Nephron progenitor cell (in vitro differentiated cells): ENCODE measurements around the gene CNRIP1.

Experiments
- DNase-seq: peaks from one replicate; pipeline ENCODE4 v3.0.0; 2021
- H3K27ac Mint-ChIP-seq: 2 replicates; pipeline ENCODE4 v1.8.0; 2021; ENCODE audit warnings: mild to moderate bottlenecking, moderate library complexity, mixed read lengths
- H3K27me3 Mint-ChIP-seq: 2 replicates; pipeline ENCODE4 v1.8.0; 2021; ENCODE audit warnings: mild to moderate bottlenecking, low read depth, mixed read lengths; ENCODE audit not compliant: poor library complexity
- H3K36me3 Mint-ChIP-seq: 2 replicates; pipeline ENCODE4 v1.8.0; 2021; ENCODE audit warnings: low read depth, mixed read lengths
- H3K4me1 Mint-ChIP-seq: 2 replicates; pipeline ENCODE4 v1.8.0; 2021; ENCODE audit warnings: mixed read lengths
- H3K4me3 Mint-ChIP-seq: 2 replicates; pipeline ENCODE4 v1.8.0; 2021; ENCODE audit warnings: mild to moderate bottlenecking, moderate library complexity, mixed read lengths
- H3K9me3 Mint-ChIP-seq: 2 replicates; pipeline ENCODE4 v1.8.0; 2021; ENCODE audit warnings: mild to moderate bottlenecking, moderate library complexity, mixed read lengths
- TF ChIP-seq, protein P1 (sequence below): fragments of 200-600 bp; sonication (generic); IDR thresholded peaks from 2 replicates; pipeline ENCODE4 v1.5.0; 2021; ENCODE audit warnings: antibody characterized with exemption

The CNRIP1 gene

DNA sequence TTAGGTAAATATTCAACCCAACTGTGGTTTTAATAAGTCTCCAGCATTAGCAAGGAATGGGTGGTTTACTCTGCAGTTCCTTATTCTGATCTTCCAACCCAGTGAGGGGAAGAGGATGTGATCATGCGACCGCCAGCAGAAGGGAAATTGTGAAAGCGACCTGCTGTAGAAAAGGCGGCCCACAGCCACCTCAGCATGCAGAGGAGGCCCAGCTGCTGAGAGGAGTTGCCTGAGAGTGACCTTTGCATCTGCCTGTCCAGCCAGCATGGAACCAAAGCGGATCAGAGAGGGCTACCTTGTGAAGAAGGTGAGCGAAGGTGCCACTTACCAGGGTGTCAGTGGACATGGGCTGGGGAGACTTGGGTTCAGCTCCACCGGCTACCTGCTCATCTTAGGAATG lies 45.3 kb upstream of the CNRIP1 start, which contains the start of gene PLEK:
TSS of gene PLEK (plus strand) at position 196 of the 400 bp plus-strand sequence. CDS start at position 266, 70 bp downstream.
- Mint-ChIP-seq H3K27ac (no peak within 1 kb of the TSS), H3K4me3 (no peak within 1 kb of the TSS), H3K27me3 (no peaks in the 10 kb centered on the region), H3K4me1 (peaks cover 13% of the 10 kb centered on the region), H3K36me3 (no peaks in the 10 kb centered on the region), H3K9me3 (peaks cover 10% of the 10 kb centered on the region)
- TF ChIP-seq, protein P1, sequence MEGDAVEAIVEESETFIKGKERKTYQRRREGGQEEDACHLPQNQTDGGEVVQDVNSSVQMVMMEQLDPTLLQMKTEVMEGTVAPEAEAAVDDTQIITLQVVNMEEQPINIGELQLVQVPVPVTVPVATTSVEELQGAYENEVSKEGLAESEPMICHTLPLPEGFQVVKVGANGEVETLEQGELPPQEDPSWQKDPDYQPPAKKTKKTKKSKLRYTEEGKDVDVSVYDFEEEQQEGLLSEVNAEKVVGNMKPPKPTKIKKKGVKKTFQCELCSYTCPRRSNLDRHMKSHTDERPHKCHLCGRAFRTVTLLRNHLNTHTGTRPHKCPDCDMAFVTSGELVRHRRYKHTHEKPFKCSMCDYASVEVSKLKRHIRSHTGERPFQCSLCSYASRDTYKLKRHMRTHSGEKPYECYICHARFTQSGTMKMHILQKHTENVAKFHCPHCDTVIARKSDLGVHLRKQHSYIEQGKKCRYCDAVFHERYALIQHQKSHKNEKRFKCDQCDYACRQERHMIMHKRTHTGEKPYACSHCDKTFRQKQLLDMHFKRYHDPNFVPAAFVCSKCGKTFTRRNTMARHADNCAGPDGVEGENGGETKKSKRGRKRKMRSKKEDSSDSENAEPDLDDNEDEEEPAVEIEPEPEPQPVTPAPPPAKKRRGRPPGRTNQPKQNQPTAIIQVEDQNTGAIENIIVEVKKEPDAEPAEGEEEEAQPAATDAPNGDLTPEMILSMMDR = no peak
- no peak for DNase-seq

DNA sequence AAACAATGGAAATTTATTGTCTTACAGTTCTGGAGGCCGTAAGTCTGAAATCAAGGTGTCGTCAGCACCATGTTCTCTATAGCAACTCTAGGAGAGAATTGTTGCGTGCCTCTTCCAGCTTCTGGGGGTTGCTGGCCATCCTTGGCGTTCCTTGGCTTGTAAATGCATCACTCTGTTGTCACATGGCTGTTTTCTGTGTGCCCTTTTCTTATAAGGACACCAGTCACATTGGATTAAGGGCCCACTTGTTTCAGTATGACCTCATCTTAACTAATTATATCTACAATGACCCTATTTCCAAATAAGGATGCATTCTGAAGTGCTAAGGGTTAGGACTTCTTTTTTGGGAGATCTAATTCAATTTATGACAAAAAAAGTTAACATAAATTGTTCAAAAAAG lies 44.0 kb upstream of the CNRIP1 start:
- no peaks in the 10 kb centered on the region for H3K36me3 Mint-ChIP-seq
- H3K4me1 Mint-ChIP-seq = peaks cover 10% of the 10 kb centered on the region
- peaks cover 16% of the 10 kb centered on the region for H3K9me3 Mint-ChIP-seq
- DNase-seq = no peak
- no peak overlapping the region for H3K27ac Mint-ChIP-seq
- TF ChIP-seq, protein P1 = no peak
- H3K27me3 Mint-ChIP-seq = no peaks in the 10 kb centered on the region
- no peak overlapping the region for H3K4me3 Mint-ChIP-seq

DNA sequence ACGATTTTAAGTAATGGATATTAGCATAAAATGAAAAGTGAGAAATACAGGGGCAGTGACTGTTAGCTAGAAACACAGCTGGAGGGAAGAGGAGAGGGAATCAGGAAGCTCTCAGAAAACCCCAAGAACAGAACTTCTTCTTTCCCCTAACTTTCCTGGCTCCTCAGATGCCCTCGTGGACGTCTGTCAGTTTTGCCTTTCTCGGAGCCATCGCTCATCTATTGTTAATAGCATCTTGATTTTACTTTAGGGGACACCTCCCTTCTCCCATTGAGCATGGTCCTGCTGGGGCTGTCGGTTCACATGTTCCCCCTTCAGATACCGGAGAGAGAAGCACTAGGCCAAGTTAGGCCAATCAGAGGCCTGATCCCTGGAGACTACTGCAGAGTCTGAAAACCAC lies 43.0 kb upstream of the CNRIP1 start:
- Mint-ChIP-seq H3K4me1 (peaks cover 8% of the 10 kb centered on the region), H3K36me3 (no peaks in the 10 kb centered on the region), H3K9me3 (peaks cover 16% of the 10 kb centered on the region), H3K27me3 (no peaks in the 10 kb centered on the region), H3K4me3 (no peak overlapping the region), H3K27ac (no peak overlapping the region)
- DNase-seq = no peak
- TF ChIP-seq, protein P1 = no peak

DNA sequence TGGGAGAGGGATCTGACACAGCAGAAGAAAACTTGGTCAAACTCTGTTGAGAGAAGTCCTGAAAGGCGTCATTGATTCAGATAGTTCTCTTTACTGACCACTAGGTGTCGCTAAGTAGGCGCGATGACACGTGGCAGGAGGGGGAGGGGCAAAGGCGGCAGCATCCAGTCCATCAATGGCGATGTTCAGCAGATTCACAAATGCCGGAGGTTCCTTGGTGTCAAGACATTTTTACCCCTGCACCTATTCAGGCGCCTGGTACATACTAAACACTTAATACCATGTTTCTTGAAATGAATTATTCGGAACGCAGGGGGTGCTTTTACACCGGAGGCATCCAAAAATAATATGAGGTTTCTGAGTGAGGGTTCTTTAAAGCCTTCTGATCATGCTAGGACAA lies 42.3 kb upstream of the CNRIP1 start:
- H3K27ac Mint-ChIP-seq = no peak overlapping the region
- H3K36me3 Mint-ChIP-seq = no peaks in the 10 kb centered on the region
- DNase-seq = peak; percentile 63
- TF ChIP-seq, protein P1 = peak; percentile 65
- no peak overlapping the region for H3K4me3 Mint-ChIP-seq
- H3K27me3 Mint-ChIP-seq = no peaks in the 10 kb centered on the region
- peaks cover 14% of the 10 kb centered on the region for H3K4me1 Mint-ChIP-seq
- peaks cover 16% of the 10 kb centered on the region for H3K9me3 Mint-ChIP-seq

DNA sequence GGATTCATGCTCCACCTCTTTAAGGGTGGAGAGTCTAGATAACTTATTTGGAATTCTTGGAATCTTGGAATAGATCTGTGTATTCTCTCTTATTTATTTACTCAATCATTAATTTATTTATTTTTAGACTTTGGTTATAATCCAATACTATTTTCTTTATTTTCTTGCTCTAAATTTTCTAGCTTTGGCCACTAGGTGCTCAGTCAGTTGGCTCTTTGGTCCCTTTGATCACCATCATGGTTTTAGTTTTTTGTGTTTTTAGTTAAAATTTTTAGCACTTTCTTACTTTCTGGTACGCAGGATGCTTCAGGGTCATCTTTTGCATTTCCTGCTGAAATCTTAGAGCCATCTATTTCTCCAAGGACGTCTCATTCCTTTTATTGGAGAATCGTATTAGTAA lies 40.1 kb upstream of the CNRIP1 start:
- Mint-ChIP-seq H3K4me1 (peaks cover 16% of the 10 kb centered on the region), H3K27me3 (no peaks in the 10 kb centered on the region), H3K4me3 (no peak overlapping the region), H3K27ac (no peak overlapping the region), H3K9me3 (peaks cover 16% of the 10 kb centered on the region), H3K36me3 (no peaks in the 10 kb centered on the region)
- no peak for DNase-seq
- TF ChIP-seq, protein P1 = no peak

DNA sequence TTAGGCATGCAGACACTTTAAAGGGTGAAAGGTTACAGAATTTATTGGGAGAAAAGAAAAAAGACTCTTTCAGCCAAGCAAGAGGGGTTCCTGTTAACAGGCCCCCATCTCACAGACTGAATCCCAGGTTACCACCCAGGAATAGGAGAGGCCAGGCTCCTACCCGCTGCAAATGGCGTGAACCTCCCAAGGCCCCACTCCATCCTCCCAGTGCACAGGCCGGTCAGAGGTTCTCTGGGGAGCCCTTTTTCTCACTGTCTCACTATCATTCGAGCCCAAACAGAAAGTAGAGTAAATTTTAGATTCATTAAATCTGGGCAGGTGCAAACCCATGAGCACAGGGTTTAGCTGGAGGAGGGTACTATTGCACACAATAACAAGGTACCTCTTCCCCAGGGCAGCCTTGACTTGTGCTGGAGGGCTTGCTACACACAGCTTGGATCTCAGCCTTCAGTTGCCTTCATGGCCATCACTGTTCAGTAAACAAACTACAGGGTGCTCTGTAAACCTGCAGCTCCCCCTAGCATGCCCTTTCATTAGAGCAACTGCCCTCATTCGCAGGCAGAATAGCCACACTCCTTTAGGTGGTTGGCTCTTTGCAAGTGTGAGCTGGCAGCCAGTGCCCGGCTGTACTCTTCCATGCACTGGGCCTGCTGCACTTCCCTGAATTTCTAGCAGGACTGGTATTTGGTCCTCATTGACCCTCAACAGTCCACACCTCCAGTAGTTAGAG lies 38.0 kb upstream of the CNRIP1 start:
- H3K36me3 Mint-ChIP-seq = no peaks in the 10 kb centered on the region
- H3K4me1 Mint-ChIP-seq = peaks cover 16% of the 10 kb centered on the region
- no peak overlapping the region for H3K27ac Mint-ChIP-seq
- TF ChIP-seq, protein P1 = peak; percentile 28
- DNase-seq = no peak
- H3K27me3 Mint-ChIP-seq = no peaks in the 10 kb centered on the region
- H3K4me3 Mint-ChIP-seq = no peak overlapping the region
- H3K9me3 Mint-ChIP-seq = peaks cover 16% of the 10 kb centered on the region
